HepG2 (cell line): ENCODE results near the gene TPRG1. TPM values are rescaled to one million over a fixed set of nuclear protein-coding genes. Genes with fewer than 3 reads are reported as not detected.

Experiments used
- ATAC-seq: fragments of 200-7000 bp; cut with Tn5 transposase; 3 replicates; pipeline ENCODE4 v1.9.1; 2020; ENCODE audit warnings: mild to moderate bottlenecking, moderate library complexity
- BruUV-seq: library from RNA; stranded (reverse); fragments of 400-500 nt; replicated peaks from 2 replicates; lab custom pipeline; 2021; lab: Mats Ljungman, UMichigan
- CTCF ChIA-PET: fragments of 300-600 bp; formaldehyde crosslinking; extraction: SDS; loops from one replicate; lab custom pipeline; 2021; ENCODE audit warnings: low total read pairs, inconsistent platforms, low intra/inter-chr PET ratio; lab: Yijun Ruan, JAX
- POLR2A ChIA-PET: fragments of 350-600 bp; sonication (Branson Sonifier 250); formaldehyde crosslinking; loops from one replicate; lab custom pipeline; 2020; ENCODE audit warnings: antibody characterized with exemption, inconsistent platforms; lab: Yijun Ruan, JAX
- DNase-seq: peaks from one replicate; pipeline ENCODE4 v3.0.0-alpha.2; 2015; ENCODE audit warnings: low spot score
- FAIRE-seq: peaks from 3 replicates; lab custom pipeline; 2011; peaks lifted over from hg19 to GRCh38; lab: Jason Lieb, UNC
- H2AFZ ChIP-seq: one replicate; pipeline ENCODE4 v1.6.1; 2011; ENCODE audit warnings: low read length, inconsistent platforms
- H3K27ac ChIP-seq: fragments of 300-600 bp; 3 replicates; pipeline ENCODE4 v1.8.0; 2011; ENCODE audit warnings: mixed run types, mild to moderate bottlenecking, mixed read lengths, low read length, inconsistent platforms; ENCODE audit not compliant: insufficient read depth; ENCODE audit errors: extremely low read length
- H3K27me3 ChIP-seq, 2 experiments: fragments of 200-600 bp in 1 of 2; 2 replicates in 1 of 2; 3 replicates in 1 of 2; pipeline versions ENCODE4 v1.6.0 to v1.8.0; 2011; ENCODE audit warnings: low read length in 2 of 2, mild to moderate bottlenecking in 2 of 2, moderate library complexity in 2 of 2, inconsistent platforms in 1 of 2; ENCODE audit not compliant: insufficient read depth in 2 of 2, control insufficient read depth in 1 of 2
- H3K36me3 ChIP-seq, 2 experiments: fragments of 200-600 bp in 1 of 2; replicated peaks in 1 of 2; 2 replicates in 1 of 2; 3 replicates in 1 of 2; pipeline versions ENCODE4 v1.5.1 to v1.8.0; 2011; ENCODE audit warnings: low read length in 2 of 2, inconsistent platforms in 1 of 2; ENCODE audit not compliant: insufficient read depth in 2 of 2, control insufficient read depth in 1 of 2
- H3K4me1 ChIP-seq: 2 replicates; pipeline ENCODE4 v1.5.1; 2012; ENCODE audit warnings: low read length, inconsistent platforms; ENCODE audit not compliant: insufficient read depth
- H3K4me2 ChIP-seq: 2 replicates; pipeline ENCODE4 v1.6.0; 2011; ENCODE audit warnings: low read depth, low read length, inconsistent platforms
- H3K4me3 ChIP-seq, 3 experiments: fragments of 200-600 bp in 1 of 3; sonication (generic), shearing (Covaris generic) in 1 of 3; replicated peaks in 1 of 3; 2 replicates each; pipeline ENCODE4 v1.5.1; 2011 to 2016; ENCODE audit warnings: low read length in 3 of 3, inconsistent platforms in 2 of 3, low read depth in 2 of 3, mild to moderate bottlenecking in 2 of 3, control low read depth in 1 of 3, mixed read lengths in 1 of 3; ENCODE audit not compliant: insufficient read depth in 1 of 3
- H3K79me2 ChIP-seq: one replicate; pipeline ENCODE4 v1.6.1; 2011; ENCODE audit warnings: low read length, inconsistent platforms; ENCODE audit not compliant: insufficient read depth
- H3K9ac ChIP-seq: 2 replicates; pipeline ENCODE4 v1.6.0; 2011; ENCODE audit warnings: mild to moderate bottlenecking, low read depth, low read length, inconsistent platforms; ENCODE audit not compliant: insufficient read depth
- H3K9me3 ChIP-seq: 2 replicates; pipeline ENCODE4 v1.5.1; 2012; ENCODE audit warnings: mild to moderate bottlenecking, low read length
- H4K20me1 ChIP-seq: 2 replicates; pipeline ENCODE4 v1.6.0; 2011; ENCODE audit warnings: inconsistent platforms, mild to moderate bottlenecking, low read length, moderate library complexity; ENCODE audit not compliant: insufficient read depth
- ATRX ChIP-seq: sonication (generic); formaldehyde crosslinking; IDR thresholded peaks from 2 replicates; pipeline ENCODE4 v1.4.0; 2020; ENCODE audit warnings: missing genetic modification reagents, borderline replicate concordance
- MYNN ChIP-seq: sonication (generic); formaldehyde crosslinking; IDR thresholded peaks from 2 replicates; pipeline ENCODE4 v1.4.0; 2020; ENCODE audit warnings: mild to moderate bottlenecking, low read depth, missing genetic modification reagents
- PCBP1 ChIP-seq: fragments of 200-400 bp; formaldehyde crosslinking; IDR thresholded peaks from 2 replicates; pipeline ENCODE4 v1.6.1; 2017; ENCODE audit warnings: mild to moderate bottlenecking, low read depth, low read length, borderline replicate concordance
- ZBTB44 ChIP-seq: sonication (generic); formaldehyde crosslinking; IDR thresholded peaks from 2 replicates; pipeline ENCODE4 v1.4.0; 2020; ENCODE audit warnings: missing genetic modification reagents
- WGBS: methylation state at CpG from one replicate; pipeline ENCODE4 v1.1.6; 2017; ENCODE audit warnings: low lambda C conversion rate; 5-methylcytosine and 5-hydroxymethylcytosine counted together
- in situ Hi-C: cut with HindIII; loops from 2 replicates; pipeline ENCODE4 v1.10.0; 2017; ENCODE audit warnings: low pct_unique_long_range_greater_than_20kb; ENCODE audit not compliant: extremely low pct_ligation_motif_present
- intact Hi-C: fragments of 100-400 bp; cut with micrococcal nuclease; formaldehyde crosslinking; loops from one replicate; pipeline ENCODE4 v1.10.0; 2022; ENCODE audit not compliant: unreplicated experiment
- polyA plus RNA-seq, 8 experiments: library from polyadenylated mRNA; depleted of rRNA in 3 of 8; stranded (reverse) in 7 of 8; unstranded in 1 of 8; fragments of >200 nt; fragmentation: Illumina TruSeq in 4 of 8; extraction: Trizol in 4 of 8; gene quantifications; 2 replicates each; pipeline versions ENCODE4 v1.2.1 to v1.2.3, GENCODE V29; 2011 to 2016; ENCODE audit warnings: low read depth in 4 of 8, missing spikeins in 1 of 8, mixed read lengths in 1 of 8; ENCODE audit not compliant: insufficient read depth in 1 of 8
- total RNA-seq, 5 experiments: library from RNA; depleted of rRNA; stranded (reverse); fragments of >200 nt; fragmentation: Illumina TruSeq; extraction: Trizol; gene quantifications; 2 replicates each; pipeline ENCODE4 v1.2.3, GENCODE V29; 2016; ENCODE audit warnings: low read depth in 1 of 5
- TF ChIP-seq, protein P1 (sequence below): sonication (generic); formaldehyde crosslinking; IDR thresholded peaks from 2 replicates; pipeline ENCODE4 v1.4.0; 2020; ENCODE audit warnings: missing genetic modification reagents, borderline replicate concordance
- TF ChIP-seq, protein P2 (sequence below): sonication (generic); formaldehyde crosslinking; IDR thresholded peaks from 2 replicates; pipeline ENCODE4 v1.4.0; 2020; ENCODE audit warnings: missing genetic modification reagents
- TF ChIP-seq, protein P3 (sequence below): sonication (generic); formaldehyde crosslinking; IDR thresholded peaks from 2 replicates; pipeline ENCODE4 v1.4.0; 2020; ENCODE audit warnings: missing genetic modification reagents; ENCODE audit errors: not compliant biosample characterization

TPRG1 gene
- total and polyA plus RNA-seq, 2 of the 13 experiments (the other 11 are each of a cell fraction or from before 2014, with no cell fraction given) = 0.17 TPM; not detected in 1

- Histone ChIP-seq H3K27me3 (no peaks in the 10 kb centered on the region), H4K20me1 (no peaks in the 10 kb centered on the region), H3K9me3 (no peaks in the 10 kb centered on the region), H2AFZ (no peak overlapping the region), H3K36me3 (no peaks in the 10 kb centered on the region), H3K4me3 (no peak overlapping the region), H3K9ac (no peak overlapping the region), H3K4me2 (no peak overlapping the region), H3K4me1 (peaks cover 27% of the 10 kb centered on the region), H3K27ac (no peak overlapping the region), H3K79me2 (no peaks in the 10 kb centered on the region)
- in situ Hi-C loops (no loop called here), intact Hi-C loops (no loop called here)
- BruUV-seq = no TSS peak
- WGBS = 81% methylated on average over 5 of the region's 5 CpGs
- no peak for FAIRE-seq
- TF ChIP-seq, protein P1, sequence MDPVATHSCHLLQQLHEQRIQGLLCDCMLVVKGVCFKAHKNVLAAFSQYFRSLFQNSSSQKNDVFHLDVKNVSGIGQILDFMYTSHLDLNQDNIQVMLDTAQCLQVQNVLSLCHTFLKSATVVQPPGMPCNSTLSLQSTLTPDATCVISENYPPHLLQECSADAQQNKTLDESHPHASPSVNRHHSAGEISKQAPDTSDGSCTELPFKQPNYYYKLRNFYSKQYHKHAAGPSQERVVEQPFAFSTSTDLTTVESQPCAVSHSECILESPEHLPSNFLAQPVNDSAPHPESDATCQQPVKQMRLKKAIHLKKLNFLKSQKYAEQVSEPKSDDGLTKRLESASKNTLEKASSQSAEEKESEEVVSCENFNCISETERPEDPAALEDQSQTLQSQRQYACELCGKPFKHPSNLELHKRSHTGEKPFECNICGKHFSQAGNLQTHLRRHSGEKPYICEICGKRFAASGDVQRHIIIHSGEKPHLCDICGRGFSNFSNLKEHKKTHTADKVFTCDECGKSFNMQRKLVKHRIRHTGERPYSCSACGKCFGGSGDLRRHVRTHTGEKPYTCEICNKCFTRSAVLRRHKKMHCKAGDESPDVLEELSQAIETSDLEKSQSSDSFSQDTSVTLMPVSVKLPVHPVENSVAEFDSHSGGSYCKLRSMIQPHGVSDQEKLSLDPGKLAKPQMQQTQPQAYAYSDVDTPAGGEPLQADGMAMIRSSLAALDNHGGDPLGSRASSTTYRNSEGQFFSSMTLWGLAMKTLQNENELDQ (CRISPR knock-in tag) = no peak
- TF ChIP-seq, protein P2, sequence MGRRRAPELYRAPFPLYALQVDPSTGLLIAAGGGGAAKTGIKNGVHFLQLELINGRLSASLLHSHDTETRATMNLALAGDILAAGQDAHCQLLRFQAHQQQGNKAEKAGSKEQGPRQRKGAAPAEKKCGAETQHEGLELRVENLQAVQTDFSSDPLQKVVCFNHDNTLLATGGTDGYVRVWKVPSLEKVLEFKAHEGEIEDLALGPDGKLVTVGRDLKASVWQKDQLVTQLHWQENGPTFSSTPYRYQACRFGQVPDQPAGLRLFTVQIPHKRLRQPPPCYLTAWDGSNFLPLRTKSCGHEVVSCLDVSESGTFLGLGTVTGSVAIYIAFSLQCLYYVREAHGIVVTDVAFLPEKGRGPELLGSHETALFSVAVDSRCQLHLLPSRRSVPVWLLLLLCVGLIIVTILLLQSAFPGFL (CRISPR knock-in tag) = no peak
- TF ChIP-seq MYNN (CRISPR knock-in tag) = no peak
- TF ChIP-seq, protein P3, sequence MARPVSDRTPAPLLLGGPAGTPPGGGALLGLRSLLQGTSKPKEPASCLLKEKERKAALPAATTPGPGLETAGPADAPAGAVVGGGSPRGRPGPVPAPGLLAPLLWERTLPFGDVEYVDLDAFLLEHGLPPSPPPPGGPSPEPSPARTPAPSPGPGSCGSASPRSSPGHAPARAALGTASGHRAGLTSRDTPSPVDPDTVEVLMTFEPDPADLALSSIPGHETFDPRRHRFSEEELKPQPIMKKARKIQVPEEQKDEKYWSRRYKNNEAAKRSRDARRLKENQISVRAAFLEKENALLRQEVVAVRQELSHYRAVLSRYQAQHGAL (CRISPR knock-in tag) = no peak
- TF ChIP-seq ATRX = no peak
- no peak for TF ChIP-seq PCBP1
- no peak for TF ChIP-seq ZBTB44 (CRISPR knock-in tag)
- ATAC-seq = no peak
- DNase-seq = no peak
- CTCF ChIA-PET = no interaction called here
- POLR2A ChIA-PET = no interaction called here
Observed at GRCh38 chr3:189353318-189353965, 181.7 kb downstream of the TPRG1 start.
